ENCODE results near the gene ZBTB1.
"Not testable (repeated sequence)": the region's sequence is repeated elsewhere in the genome, so short reads cannot be mapped to it uniquely, and the experiment has no call there.

The ZBTB1 gene

GRCh38 chr14:64536488-64537245, 32.1 kb downstream of the ZBTB1 start:
- no peak for DNase-seq

GRCh38 chr14:64540208-64541202, 35.9 kb downstream of the ZBTB1 start, which contains the start of gene HSPA2:
TSS of gene HSPA2 (plus strand) at chr14:64540741. CDS start at chr14:64540850, 109 bp downstream.
- peak; percentile 93 to 95 for DNase-seq

GRCh38 chr14:64541261-64541971, 36.8 kb downstream of the ZBTB1 start:
- peak in 1 of 2 experiments; percentile 8 for DNase-seq

- no peak for DNase-seq
Measured at GRCh38 chr14:64541972-64542835, 37.6 kb downstream of the ZBTB1 start.

GRCh38 chr14:64542836-64543201, 38.2 kb downstream of the ZBTB1 start:
- no peak for DNase-seq

DNA sequence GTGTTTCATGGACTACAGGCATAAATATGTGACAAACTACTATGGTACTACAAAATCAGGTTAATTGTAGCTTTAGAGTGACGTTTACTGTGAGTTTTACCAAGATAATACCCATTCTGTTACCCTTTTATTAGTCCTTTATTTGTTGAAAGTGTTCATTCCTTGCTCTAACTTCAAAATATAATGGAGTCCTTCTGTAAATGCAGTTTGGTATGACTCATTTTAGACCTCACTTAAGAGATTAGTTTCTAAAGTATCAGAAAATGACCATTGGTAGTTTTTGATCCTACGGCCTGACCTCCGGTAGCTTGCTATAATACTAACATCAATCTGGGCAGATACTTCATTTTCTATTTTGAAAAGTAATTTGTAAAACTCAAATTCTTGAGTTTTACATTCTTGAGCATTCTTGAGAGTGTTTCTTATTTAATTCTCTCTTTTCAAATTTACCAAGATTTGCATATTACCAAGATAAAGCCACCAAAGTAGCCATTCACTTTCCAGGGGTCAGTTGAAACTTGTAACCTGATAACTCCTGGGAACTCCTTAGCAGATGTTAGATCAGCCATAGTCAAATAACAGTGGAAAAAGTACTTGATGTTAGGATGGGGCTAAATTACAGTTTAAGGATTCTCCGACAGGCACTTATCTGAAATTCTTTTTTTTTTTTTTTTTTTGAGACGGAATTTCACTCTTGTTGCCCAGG, 40.2 kb downstream of the ZBTB1 start:
- no peak for DNase-seq

DNA sequence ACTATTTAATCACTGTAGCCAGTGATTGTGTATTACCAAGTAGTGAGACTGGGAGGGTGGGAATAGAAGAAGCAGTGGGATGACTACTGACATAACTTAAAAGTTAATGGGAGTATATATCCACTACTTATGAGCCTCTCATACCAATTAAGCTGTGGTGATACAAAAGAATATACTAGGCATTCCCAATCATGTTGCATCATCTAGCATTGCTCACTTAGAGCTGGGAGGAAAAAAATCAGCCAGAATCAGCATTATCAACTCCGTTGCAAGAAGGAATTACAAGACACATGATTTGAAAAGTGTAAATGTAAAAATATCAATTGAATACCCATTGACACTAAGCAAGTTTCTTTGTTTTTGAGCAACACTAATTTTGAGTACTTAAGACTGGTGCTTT, 44.4 kb downstream of the ZBTB1 start:
- no peak for DNase-seq

DNA sequence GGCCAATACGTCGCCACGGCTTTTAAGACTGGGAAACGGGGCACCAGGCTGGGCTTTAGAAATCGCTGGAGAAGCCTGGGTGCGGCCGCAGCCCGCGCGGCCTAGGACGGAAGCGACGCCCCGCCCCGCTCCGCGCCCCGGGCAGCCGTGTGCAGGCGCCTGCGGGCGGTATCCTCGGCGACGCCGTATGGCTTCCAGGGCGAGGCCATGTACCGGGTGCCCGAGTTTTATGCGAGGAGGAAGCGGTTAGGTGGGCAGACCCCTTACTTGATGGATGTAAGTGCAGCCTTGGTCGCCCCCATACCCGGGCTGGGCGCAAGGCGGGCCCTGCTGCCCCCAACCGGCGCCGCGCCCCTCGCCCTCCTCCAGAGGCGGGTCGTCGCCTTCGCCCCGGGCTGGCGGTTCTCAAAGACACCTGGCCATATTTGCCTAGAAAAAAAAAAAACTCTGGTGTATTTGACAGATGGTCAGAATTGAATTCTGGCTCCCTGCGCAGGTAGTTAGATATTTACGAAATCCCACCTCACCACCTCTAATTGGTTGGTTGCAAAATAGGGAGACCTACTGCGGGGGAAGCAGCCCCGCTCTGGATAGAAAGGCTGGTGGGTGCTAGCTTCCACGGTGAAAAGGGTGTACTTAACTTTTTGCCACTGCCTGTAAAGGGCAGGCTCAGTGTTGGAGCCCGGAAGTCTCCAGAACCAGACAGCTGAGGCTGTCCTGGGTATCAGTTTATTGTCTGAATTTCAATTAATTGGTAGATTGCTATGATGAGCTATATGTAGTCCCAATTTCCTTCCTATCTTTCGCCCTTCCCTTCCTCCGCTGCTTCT, 45.4 kb downstream of the ZBTB1 start, which contains the start of gene PPP1R36:
Gene PPP1R36 (plus strand): TSS at position 171 of the 830 bp plus-strand sequence. CDS start 37 bp downstream, at position 208.
- DNase-seq = peak in 1 of 2 experiments; percentile 48

DNA sequence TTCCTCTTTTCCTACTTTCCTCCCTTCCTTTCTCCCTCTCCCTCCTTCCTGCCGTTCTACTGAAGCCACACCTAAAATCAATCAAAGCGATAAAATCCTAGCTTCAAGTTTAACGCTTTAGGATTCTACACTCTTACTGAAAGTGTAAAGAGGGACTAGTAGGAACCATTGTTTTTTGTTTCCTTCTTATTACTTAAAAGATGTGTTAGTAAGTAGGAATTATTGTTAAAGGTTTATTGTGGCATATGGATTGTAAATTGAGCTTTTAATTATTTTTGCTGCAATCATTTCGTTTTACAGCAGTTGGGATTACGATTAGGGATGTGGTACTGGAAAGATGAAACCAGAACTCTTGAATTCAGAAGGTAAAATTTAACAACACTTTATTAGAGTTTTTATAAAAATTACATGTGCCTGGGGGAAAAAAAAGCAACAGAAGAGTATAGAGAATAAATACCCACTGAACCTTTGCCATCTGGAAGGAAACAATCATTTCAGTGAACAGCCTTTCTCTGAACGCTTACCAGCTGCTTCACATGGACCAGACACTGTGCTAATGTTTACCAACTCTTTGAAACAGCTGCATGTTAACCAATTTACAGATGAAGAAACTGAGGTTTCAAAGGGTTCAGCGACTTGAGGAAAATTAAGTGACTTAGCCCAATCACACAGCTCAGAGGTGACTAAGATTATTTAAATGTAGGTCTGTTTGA, 46.2 kb downstream of the ZBTB1 start:
- DNase-seq = no peak

DNA sequence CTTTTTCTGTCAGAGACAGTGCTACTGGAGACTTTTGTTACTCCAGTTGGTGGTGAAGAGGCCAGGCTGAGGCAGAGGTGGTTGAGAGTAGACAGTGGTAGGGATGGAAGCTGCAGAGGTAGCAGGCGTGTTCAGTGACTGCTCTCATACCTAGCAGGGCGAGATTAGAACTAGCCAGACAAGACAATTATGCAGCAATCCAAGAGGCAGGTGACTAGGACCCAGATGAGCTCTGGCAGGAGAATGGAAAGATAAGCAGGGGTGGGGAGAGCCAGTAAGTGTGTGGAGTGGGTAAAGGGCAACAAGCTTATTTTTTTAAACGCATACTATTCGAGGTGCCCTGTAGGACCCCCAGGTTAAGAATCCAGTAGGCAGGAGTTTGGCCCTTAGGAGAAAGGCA, 50.0 kb downstream of the ZBTB1 start:
- no peak for DNase-seq

- no peak for DNase-seq
Measured at GRCh38 chr14:64556526-64556925, 52.0 kb downstream of the ZBTB1 start.

DNA sequence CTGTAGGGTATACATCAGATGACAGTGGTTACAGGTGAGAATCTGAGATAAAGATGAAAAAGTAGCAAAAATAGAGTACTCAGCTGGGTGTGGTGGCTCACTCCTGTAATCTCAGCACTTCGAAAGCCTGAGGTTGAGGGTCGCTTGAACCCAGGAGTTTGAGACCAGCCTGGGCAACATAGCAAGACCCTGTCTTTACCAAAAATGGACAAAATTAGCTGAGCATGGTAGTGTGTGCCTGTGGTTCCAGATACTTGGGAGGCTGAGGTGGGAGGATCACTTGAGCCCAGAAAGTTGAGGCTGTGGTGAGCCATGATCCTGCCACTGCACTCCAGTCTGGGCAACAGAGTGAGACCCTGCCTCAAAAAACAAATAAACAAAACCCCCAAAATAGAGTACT, 53.6 kb downstream of the ZBTB1 start:
- not testable (repeated sequence) for DNase-seq

DNA sequence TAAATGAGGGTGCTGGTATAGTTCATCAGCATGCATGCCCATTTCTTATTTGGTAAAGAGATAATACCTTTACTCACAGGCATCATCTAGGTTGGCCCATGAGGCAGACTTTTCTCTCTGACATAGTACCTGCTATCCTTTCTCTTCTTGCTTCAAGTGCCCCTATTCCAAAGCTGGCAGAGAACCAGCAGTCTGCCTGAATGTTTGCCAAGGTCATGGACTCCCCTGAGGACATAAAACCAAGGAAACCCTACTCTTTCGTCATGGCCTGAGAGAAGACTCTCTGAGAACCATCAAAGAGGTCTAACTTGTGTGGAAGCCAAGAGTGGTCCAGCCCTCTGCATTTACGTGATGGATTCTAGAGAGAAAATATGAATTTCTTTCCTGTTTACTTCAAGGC, 57.1 kb downstream of the ZBTB1 start:
- no peak for DNase-seq

DNA sequence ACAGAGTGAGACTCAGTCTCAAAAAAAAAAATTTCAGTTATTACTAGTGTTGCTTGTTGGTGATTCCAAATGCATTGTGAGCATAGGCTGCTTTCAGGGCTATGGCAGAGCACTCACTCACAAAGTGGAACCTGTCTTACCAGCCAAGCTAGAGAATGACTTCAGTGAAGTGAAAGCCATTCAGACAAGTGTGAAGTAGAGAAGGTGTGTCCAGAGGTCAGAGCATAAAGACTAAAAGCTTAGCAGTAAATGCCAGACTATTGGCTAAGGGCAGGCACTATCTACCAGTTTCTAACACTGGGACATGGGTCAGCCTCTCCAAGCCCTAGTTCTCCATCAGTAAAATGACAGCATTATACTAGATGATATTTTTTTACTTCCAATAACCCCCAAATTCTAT, 57.9 kb downstream of the ZBTB1 start:
- no peak for DNase-seq

DNA sequence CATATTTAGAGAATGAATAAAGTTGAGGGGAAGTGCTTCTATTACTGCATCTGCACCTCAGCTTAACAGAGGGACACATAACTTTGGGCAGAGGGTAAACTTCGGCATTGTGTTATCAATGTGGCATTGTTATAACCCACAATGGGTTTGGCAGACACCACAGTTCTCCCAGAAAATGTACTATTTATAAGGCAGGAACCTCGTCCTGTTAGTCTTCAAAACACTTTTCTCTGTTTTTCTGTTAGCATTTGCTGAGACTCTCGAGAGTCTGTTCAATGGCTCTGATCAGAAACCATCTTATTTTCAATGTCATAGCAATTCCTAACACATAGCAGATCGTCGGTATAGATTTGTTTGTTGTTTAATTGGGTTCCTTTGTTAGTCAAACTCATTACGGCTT, 59.1 kb downstream of the ZBTB1 start:
- no peak for DNase-seq

GRCh38 chr14:64566651-64567122, 62.1 kb downstream of the ZBTB1 start:
- DNase-seq = no peak

GRCh38 chr14:64569138-64569631, 64.6 kb downstream of the ZBTB1 start:
- DNase-seq = no peak

DNA sequence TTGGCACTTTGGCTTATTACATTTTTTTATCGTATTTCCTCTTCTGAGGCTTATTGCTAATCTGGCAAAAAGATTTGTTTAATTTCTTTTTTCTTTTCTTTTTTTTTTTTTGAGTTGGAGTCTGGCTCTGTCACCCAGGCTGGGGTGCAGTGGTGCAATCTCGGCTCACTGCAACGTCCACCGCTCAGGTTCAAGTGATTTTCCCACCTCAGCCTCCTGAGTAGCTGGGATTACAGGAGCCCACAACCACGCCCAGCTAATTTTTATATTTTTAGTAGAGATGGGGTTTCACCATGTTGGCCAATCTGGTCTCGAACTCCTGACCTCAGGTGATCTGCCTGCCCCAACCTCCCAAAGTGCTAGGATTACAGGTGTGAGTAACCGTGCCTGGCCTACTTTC, 65.1 kb downstream of the ZBTB1 start:
- not testable (repeated sequence) for DNase-seq

DNA sequence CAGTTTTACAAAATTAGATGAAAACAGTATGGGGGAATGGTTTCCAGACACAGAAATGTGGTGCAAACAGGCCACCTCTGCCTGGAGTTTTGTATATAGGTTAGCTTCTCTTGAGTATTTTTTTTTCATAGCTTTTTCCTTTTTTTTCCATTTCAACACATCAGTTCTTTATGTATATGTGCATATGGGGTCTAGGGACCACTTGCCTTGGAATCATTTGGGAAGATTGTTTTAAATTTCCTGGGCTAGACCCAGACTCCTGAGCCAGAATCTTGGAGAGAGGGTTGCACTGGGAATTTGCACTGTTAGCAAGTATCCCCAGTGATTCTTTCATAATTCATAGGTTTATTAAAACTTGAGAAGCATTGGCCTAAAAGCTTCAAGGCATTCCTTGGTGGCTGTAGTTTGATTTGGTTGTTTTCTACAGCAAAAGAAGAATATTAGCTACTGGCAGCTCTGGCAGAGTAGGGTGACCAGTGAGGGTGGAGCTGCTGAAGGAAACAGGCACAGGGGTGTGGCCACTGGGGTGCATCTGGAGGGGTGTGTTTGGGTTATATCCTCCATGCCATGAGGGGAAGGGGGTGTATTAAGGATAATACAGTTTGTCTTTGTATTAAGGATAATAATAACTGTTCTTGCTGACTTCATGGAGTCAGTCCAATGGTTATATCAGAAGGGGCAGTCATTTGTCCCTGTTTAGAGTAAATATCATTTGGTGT, 68.0 kb downstream of the ZBTB1 start:
- DNase-seq = no peak

Data from stimulated activated CD4-positive, alpha-beta T cell treated with anti-CD3 and anti-CD28 coated beads, Interleukin-4, amount 100 ng/mL, for 4 hours (primary cell).